K562 (cell line): ENCODE results near the gene SNAI1. TPM values are rescaled to one million over a fixed set of nuclear protein-coding genes. Genes with fewer than 3 reads are reported as not detected.
A peak's percentile ranks its signal among the peaks of the same experiment; 100 is the strongest.

Experiments
- ELF2 ChIP-seq: fragments of 250-450 bp; sonication (Bioruptor Pico); IDR thresholded peaks from 2 replicates; pipeline ENCODE4 v1.5.0; 2021; ENCODE audit warnings: mild to moderate bottlenecking
- ESRRA ChIP-seq: fragments of 450-650 bp; IDR thresholded peaks from 2 replicates; pipeline ENCODE4 v1.6.1; 2014; ENCODE audit warnings: low read depth, mild to moderate bottlenecking, moderate library complexity, borderline replicate concordance
- FOSL1 ChIP-seq: fragments of 200-800 bp; sonication (Bioruptor generic); conservative IDR thresholded peaks from 2 replicates; pipeline ENCODE4 v1.6.1; 2016; ENCODE audit warnings: missing genetic modification characterization, missing compliant biosample characterization
- FOXP1 ChIP-seq: sonication (generic); formaldehyde crosslinking; IDR thresholded peaks from 2 replicates; pipeline ENCODE4 v1.8.0; 2022; ENCODE audit warnings: mild to moderate bottlenecking, missing genetic modification reagents
- HDAC2 ChIP-seq: fragments of 450-650 bp; IDR thresholded peaks from 2 replicates; pipeline ENCODE4 v1.6.1; 2016; ENCODE audit warnings: mild to moderate bottlenecking
- HMGN3 ChIP-seq: IDR thresholded peaks from 2 replicates; pipeline ENCODE4 v1.6.1; 2011; ENCODE audit warnings: borderline replicate concordance, low read depth, mild to moderate bottlenecking, mixed read lengths, low read length; ENCODE audit not compliant: insufficient read length; ENCODE audit errors: extremely low read depth
- L3MBTL2 ChIP-seq: fragments of 450-650 bp; IDR thresholded peaks from 2 replicates; pipeline ENCODE4 v1.6.1; 2016; ENCODE audit warnings: mild to moderate bottlenecking, moderate library complexity
- LEF1 ChIP-seq: fragments of 450-650 bp; IDR thresholded peaks from 2 replicates; pipeline ENCODE4 v1.6.1; 2016; ENCODE audit warnings: mild to moderate bottlenecking
- POLR2AphosphoS5 ChIP-seq: IDR thresholded peaks from 2 replicates; pipeline ENCODE4 v1.6.1; 2011; ENCODE audit warnings: mild to moderate bottlenecking, low read depth, low read length, moderate library complexity; ENCODE audit not compliant: control insufficient read depth, insufficient read depth
- POLR2G ChIP-seq: fragments of 200-400 bp; formaldehyde crosslinking; IDR thresholded peaks from 2 replicates; pipeline ENCODE4 v1.6.1; 2017; ENCODE audit warnings: low read depth, mild to moderate bottlenecking, antibody characterized with exemption, low read length, moderate library complexity
- RUNX1 ChIP-seq: sonication (generic); IDR thresholded peaks from 2 replicates; pipeline ENCODE4 v1.6.1; 2016; ENCODE audit warnings: antibody characterized with exemption, low read depth
- SMARCC2 ChIP-seq: fragments of 450-650 bp; IDR thresholded peaks from 2 replicates; pipeline ENCODE4 v1.6.1; 2017; ENCODE audit warnings: antibody characterized with exemption, moderate library complexity, mild to moderate bottlenecking, low read depth
- SRSF7 ChIP-seq: fragments of 200-400 bp; formaldehyde crosslinking; optimal IDR thresholded peaks from 2 replicates; pipeline ENCODE3; 2017; ENCODE audit warnings: mild to moderate bottlenecking, low read depth, low read length
- TEAD4 ChIP-seq, 2 experiments: sonication (generic) in 1 of 2; formaldehyde crosslinking in 1 of 2; IDR thresholded peaks; 2 replicates each; pipeline versions ENCODE4 v1.6.1 to v1.8.0; 2012 to 2022; ENCODE audit warnings: borderline replicate concordance in 1 of 2, inconsistent platforms in 1 of 2, low read length in 1 of 2, mild to moderate bottlenecking in 1 of 2, missing genetic modification reagents in 1 of 2
- ZKSCAN8 ChIP-seq: fragments of 200-800 bp; sonication (Bioruptor generic); IDR thresholded peaks from 2 replicates; pipeline ENCODE4 v1.6.1; 2016; ENCODE audit warnings: missing genetic modification characterization, missing compliant biosample characterization
- ZNF24 ChIP-seq: fragments of 450-650 bp; IDR thresholded peaks from 2 replicates; pipeline ENCODE4 v1.6.1; 2016
- ZNF436 ChIP-seq: fragments of 250-450, 450-650 bp; sonication (Bioruptor Pico); formaldehyde crosslinking; IDR thresholded peaks from 2 replicates; pipeline ENCODE4 v1.7.0; 2020; ENCODE audit warnings: mild to moderate bottlenecking
- polyA plus RNA-seq, 8 experiments: library from polyadenylated mRNA; depleted of rRNA in 4 of 8; stranded (reverse) in 5 of 8; unstranded in 3 of 8; fragments of >200 nt; fragmentation: Nextera tagmentation in 2 of 8; fragmentation: Illumina TruSeq in 1 of 8; extraction: Ambion mirVana in 2 of 8; extraction: Trizol in 1 of 8; gene quantifications; 2 replicates each; pipeline versions ENCODE4 v1.2.1 to v1.2.3, GENCODE V29; 2011 to 2014; ENCODE audit warnings: inconsistent platforms in 1 of 8, missing spikeins in 1 of 8
- total RNA-seq, 7 experiments: library from RNA; depleted of rRNA in 6 of 7; stranded (reverse); fragments of >200 nt in 6 of 7; fragmentation: Illumina TruSeq in 2 of 7; extraction: Trizol in 2 of 7; gene quantifications; 2 replicates each; pipeline versions ENCODE4 v1.2.1 to v1.2.3, GENCODE V29; 2011 to 2021; ENCODE audit warnings: low replicate concordance in 1 of 7
- TF ChIP-seq, protein P1 (sequence below): conservative IDR thresholded peaks from 2 replicates; pipeline ENCODE4 v1.6.1; 2011; ENCODE audit warnings: low read depth, mild to moderate bottlenecking, low read length; ENCODE audit not compliant: control insufficient read depth
- TF ChIP-seq, protein P2 (sequence below): sonication (generic); formaldehyde crosslinking; IDR thresholded peaks from 2 replicates; pipeline ENCODE4 v1.8.1; 2023; ENCODE audit warnings: missing genetic modification reagents, mild to moderate bottlenecking, borderline replicate concordance
- TF ChIP-seq, protein P3 (sequence below): fragments of 250-450 bp; sonication (Bioruptor Pico); IDR thresholded peaks from 2 replicates; pipeline ENCODE4 v1.5.0; 2021

The SNAI1 gene
- total and polyA plus RNA-seq, 9 of the 15 experiments (the other 6 are each of a cell fraction or from before 2014, with no cell fraction given) = 0.32 to 11.6 (median 2.0) TPM

DNA sequence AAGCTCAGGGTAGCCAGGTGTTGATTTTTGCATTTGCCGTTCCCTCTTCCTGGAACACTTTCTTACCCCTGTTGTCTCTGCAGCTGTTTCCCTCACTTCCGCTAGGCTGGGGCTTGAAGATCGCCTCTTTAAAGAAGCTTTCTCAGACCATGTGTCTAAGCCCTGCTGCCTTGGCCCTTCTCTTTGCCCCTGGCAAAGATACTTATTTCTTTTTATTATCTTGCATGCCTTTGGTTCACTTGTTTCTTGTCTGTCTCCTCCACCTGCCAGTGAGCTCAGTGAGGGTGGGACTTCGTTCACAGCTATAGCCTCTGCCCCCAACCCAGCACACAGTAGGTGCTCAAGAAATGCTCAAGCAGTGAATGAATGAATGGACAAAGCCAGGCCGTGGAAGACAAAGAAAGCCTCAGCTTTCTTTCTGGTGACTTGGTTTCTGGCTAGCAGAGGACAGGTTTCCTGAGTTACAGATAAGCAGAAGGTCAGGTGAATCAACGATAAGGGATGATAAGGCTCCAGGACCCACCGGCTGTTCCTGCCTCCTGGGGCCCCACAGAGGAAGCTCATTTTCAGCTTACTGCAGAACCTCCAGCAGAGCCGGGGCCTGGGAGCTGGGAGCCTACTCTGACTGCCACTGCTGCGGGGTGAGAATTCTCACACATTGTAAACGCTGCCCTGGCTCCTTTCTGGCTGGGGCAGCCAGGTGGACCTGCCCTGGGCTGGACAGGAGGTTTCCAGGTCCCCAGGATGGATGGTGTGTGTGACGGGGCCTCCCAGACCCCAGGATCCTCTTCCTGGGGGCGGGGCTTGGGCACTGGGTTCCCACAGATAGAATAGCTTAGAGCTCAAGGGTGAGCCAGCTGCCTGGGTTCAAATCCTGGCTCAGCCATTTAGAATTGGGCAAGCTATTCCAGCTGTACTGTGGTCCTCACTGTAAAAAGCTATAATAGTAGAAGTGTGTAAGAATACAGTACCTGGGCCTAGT, 29.8 kb downstream of the SNAI1 start (continued):
- peak; percentile 62; the same call in 1 of the 2 replicates for TF ChIP-seq ESRRA
- peak; percentile 72; the same call in 1 of the 2 replicates for TF ChIP-seq HDAC2
- peak; percentile 61; the same call in 1 of the 2 replicates for TF ChIP-seq POLR2AphosphoS5
- no peak for TF ChIP-seq SRSF7
- peak; percentile 54 for TF ChIP-seq FOSL1 (tag)
- TF ChIP-seq, protein P1, sequence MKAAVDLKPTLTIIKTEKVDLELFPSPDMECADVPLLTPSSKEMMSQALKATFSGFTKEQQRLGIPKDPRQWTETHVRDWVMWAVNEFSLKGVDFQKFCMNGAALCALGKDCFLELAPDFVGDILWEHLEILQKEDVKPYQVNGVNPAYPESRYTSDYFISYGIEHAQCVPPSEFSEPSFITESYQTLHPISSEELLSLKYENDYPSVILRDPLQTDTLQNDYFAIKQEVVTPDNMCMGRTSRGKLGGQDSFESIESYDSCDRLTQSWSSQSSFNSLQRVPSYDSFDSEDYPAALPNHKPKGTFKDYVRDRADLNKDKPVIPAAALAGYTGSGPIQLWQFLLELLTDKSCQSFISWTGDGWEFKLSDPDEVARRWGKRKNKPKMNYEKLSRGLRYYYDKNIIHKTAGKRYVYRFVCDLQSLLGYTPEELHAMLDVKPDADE = 0 out of 2 replicates have a peak, but pooled peaks have one; percentile 38
- TF ChIP-seq TEAD4 (IDR thresholded peaks at IDR 0.05; ENCODE audit: low read length) = peak; percentile 88
- no peak for TF ChIP-seq TEAD4 (CRISPR knock-in tag; IDR thresholded peaks at IDR 0.05; ENCODE audit: borderline replicate concordance)
- TF ChIP-seq ZKSCAN8 = peak; percentile 86
- TF ChIP-seq, protein P2, sequence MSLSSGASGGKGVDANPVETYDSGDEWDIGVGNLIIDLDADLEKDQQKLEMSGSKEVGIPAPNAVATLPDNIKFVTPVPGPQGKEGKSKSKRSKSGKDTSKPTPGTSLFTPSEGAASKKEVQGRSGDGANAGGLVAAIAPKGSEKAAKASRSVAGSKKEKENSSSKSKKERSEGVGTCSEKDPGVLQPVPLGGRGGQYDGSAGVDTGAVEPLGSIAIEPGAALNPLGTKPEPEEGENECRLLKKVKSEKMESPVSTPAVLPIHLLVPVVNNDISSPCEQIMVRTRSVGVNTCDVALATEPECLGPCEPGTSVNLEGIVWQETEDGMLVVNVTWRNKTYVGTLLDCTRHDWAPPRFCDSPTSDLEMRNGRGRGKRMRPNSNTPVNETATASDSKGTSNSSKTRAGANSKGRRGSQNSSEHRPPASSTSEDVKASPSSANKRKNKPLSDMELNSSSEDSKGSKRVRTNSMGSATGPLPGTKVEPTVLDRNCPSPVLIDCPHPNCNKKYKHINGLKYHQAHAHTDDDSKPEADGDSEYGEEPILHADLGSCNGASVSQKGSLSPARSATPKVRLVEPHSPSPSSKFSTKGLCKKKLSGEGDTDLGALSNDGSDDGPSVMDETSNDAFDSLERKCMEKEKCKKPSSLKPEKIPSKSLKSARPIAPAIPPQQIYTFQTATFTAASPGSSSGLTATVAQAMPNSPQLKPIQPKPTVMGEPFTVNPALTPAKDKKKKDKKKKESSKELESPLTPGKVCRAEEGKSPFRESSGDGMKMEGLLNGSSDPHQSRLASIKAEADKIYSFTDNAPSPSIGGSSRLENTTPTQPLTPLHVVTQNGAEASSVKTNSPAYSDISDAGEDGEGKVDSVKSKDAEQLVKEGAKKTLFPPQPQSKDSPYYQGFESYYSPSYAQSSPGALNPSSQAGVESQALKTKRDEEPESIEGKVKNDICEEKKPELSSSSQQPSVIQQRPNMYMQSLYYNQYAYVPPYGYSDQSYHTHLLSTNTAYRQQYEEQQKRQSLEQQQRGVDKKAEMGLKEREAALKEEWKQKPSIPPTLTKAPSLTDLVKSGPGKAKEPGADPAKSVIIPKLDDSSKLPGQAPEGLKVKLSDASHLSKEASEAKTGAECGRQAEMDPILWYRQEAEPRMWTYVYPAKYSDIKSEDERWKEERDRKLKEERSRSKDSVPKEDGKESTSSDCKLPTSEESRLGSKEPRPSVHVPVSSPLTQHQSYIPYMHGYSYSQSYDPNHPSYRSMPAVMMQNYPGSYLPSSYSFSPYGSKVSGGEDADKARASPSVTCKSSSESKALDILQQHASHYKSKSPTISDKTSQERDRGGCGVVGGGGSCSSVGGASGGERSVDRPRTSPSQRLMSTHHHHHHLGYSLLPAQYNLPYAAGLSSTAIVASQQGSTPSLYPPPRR (CRISPR knock-in tag) = no peak
- peak; percentile 98 for TF ChIP-seq ZNF24
- peak; percentile 86 for TF ChIP-seq LEF1
- TF ChIP-seq, protein P3, sequence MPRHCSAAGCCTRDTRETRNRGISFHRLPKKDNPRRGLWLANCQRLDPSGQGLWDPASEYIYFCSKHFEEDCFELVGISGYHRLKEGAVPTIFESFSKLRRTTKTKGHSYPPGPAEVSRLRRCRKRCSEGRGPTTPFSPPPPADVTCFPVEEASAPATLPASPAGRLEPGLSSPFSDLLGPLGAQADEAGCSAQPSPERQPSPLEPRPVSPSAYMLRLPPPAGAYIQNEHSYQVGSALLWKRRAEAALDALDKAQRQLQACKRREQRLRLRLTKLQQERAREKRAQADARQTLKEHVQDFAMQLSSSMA (CRISPR knock-in tag) = no peak
- 0 out of 2 replicates have a peak, but pooled peaks have one; percentile 45 for TF ChIP-seq SMARCC2
- TF ChIP-seq POLR2G = peak; percentile 49; the same call in 1 of the 2 replicates
- 0 out of 2 replicates have a peak, but pooled peaks have one; percentile 22 for TF ChIP-seq RUNX1
- TF ChIP-seq ELF2 (CRISPR knock-in tag) = no peak
- TF ChIP-seq FOXP1 = no peak
- peak; percentile 33 for TF ChIP-seq HMGN3
- no peak for TF ChIP-seq ZNF436 (CRISPR knock-in tag)
- TF ChIP-seq L3MBTL2 = peak; percentile 40; the same call in 1 of the 2 replicates
